K562 (cell line): ENCODE results near the gene NUP153. TPM values are rescaled to one million over a fixed set of nuclear protein-coding genes. Genes with fewer than 3 reads are reported as not detected.

Source experiments
- ATF7 ChIP-seq: fragments of 450-650 bp; IDR thresholded peaks from 2 replicates; pipeline ENCODE4 v1.7.1; 2014; ENCODE audit warnings: mild to moderate bottlenecking, moderate library complexity
- BDP1 ChIP-seq: IDR thresholded peaks from 3 replicates; pipeline ENCODE4 v1.6.1; 2011; ENCODE audit not compliant: insufficient read length, insufficient read depth
- CHD2 ChIP-seq: IDR thresholded peaks from 2 replicates; pipeline ENCODE4 v1.6.1; 2011; ENCODE audit warnings: low read depth, low read length
- HNRNPL ChIP-seq: fragments of 200-400 bp; formaldehyde crosslinking; IDR thresholded peaks from 2 replicates; pipeline ENCODE4 v1.6.1; 2017; ENCODE audit warnings: low read depth, mild to moderate bottlenecking, low read length
- ILF3 ChIP-seq: fragments of 450-650 bp; IDR thresholded peaks from 2 replicates; pipeline ENCODE4 v1.6.1; 2018; ENCODE audit warnings: antibody characterized with exemption, mild to moderate bottlenecking, moderate library complexity, borderline replicate concordance
- NR2C2 ChIP-seq, 2 experiments: fragments of 200-800 bp in 1 of 2; sonication (Bioruptor generic) in 1 of 2; sonication (generic) in 1 of 2; formaldehyde crosslinking in 1 of 2; IDR thresholded peaks; 2 replicates each; pipeline versions ENCODE4 v1.6.1 to v1.8.0; 2016 to 2022; ENCODE audit warnings: mild to moderate bottlenecking in 1 of 2, missing compliant biosample characterization in 1 of 2, missing genetic modification characterization in 1 of 2, missing genetic modification reagents in 1 of 2
- SLC30A9 ChIP-seq: fragments of 250-450 bp; sonication (Bioruptor Pico); IDR thresholded peaks from 2 replicates; pipeline ENCODE4 v1.8.0; 2022; ENCODE audit warnings: mild to moderate bottlenecking, moderate library complexity
- SMAD2 ChIP-seq: fragments of 150-350 bp; IDR thresholded peaks from 2 replicates; pipeline ENCODE4 v1.6.1; 2014; ENCODE audit warnings: low read depth, mild to moderate bottlenecking, low read length
- ZNF316 ChIP-seq: fragments of 450-650 bp; IDR thresholded peaks from 2 replicates; pipeline ENCODE4 v1.6.1; 2016
- ZNF586 ChIP-seq: fragments of 450-650 bp; formaldehyde crosslinking; conservative IDR thresholded peaks from 2 replicates; pipeline ENCODE4 v1.4.0; 2020; ENCODE audit warnings: mild to moderate bottlenecking, moderate library complexity
- polyA plus RNA-seq, 8 experiments: library from polyadenylated mRNA; depleted of rRNA in 4 of 8; stranded (reverse) in 5 of 8; unstranded in 3 of 8; fragments of >200 nt; fragmentation: Nextera tagmentation in 2 of 8; fragmentation: Illumina TruSeq in 1 of 8; extraction: Ambion mirVana in 2 of 8; extraction: Trizol in 1 of 8; gene quantifications; 2 replicates each; pipeline versions ENCODE4 v1.2.1 to v1.2.3, GENCODE V29; 2011 to 2014; ENCODE audit warnings: inconsistent platforms in 1 of 8, missing spikeins in 1 of 8
- total RNA-seq, 7 experiments: library from RNA; depleted of rRNA in 6 of 7; stranded (reverse); fragments of >200 nt in 6 of 7; fragmentation: Illumina TruSeq in 2 of 7; extraction: Trizol in 2 of 7; gene quantifications; 2 replicates each; pipeline versions ENCODE4 v1.2.1 to v1.2.3, GENCODE V29; 2011 to 2021; ENCODE audit warnings: low replicate concordance in 1 of 7
- TF ChIP-seq, protein P1 (sequence below): IDR thresholded peaks from 2 replicates; pipeline ENCODE4 v1.6.1; 2016; ENCODE audit warnings: missing genetic modification characterization, missing compliant biosample characterization
- TF ChIP-seq, protein P2 (sequence below): fragments of 450-650 bp; formaldehyde crosslinking; IDR thresholded peaks from 2 replicates; pipeline ENCODE4 v1.4.0; 2020; ENCODE audit warnings: mild to moderate bottlenecking, moderate library complexity
- TF ChIP-seq, protein P3 (sequence below): conservative IDR thresholded peaks from 2 replicates; pipeline ENCODE4 v1.6.1; 2011; ENCODE audit warnings: low read depth, mild to moderate bottlenecking, low read length; ENCODE audit not compliant: control insufficient read depth
- TF ChIP-seq, protein P4 (sequence below): fragments of 250-450 bp; sonication (Bioruptor Pico); IDR thresholded peaks from 2 replicates; pipeline ENCODE4 v1.5.0; 2021; ENCODE audit warnings: mild to moderate bottlenecking, borderline replicate concordance
- TF ChIP-seq, protein P5 (sequence below): fragments of 450-650 bp; IDR thresholded peaks from 2 replicates; pipeline ENCODE4 v1.7.1; 2018; ENCODE audit warnings: mild to moderate bottlenecking, low read depth; ENCODE audit not compliant: partially characterized antibody

Gene NUP153
- total and polyA plus RNA-seq, 9 of the 15 experiments (the other 6 are each of a cell fraction or from before 2014, with no cell fraction given): 21.9 to 110 (median 84.8) TPM

DNA sequence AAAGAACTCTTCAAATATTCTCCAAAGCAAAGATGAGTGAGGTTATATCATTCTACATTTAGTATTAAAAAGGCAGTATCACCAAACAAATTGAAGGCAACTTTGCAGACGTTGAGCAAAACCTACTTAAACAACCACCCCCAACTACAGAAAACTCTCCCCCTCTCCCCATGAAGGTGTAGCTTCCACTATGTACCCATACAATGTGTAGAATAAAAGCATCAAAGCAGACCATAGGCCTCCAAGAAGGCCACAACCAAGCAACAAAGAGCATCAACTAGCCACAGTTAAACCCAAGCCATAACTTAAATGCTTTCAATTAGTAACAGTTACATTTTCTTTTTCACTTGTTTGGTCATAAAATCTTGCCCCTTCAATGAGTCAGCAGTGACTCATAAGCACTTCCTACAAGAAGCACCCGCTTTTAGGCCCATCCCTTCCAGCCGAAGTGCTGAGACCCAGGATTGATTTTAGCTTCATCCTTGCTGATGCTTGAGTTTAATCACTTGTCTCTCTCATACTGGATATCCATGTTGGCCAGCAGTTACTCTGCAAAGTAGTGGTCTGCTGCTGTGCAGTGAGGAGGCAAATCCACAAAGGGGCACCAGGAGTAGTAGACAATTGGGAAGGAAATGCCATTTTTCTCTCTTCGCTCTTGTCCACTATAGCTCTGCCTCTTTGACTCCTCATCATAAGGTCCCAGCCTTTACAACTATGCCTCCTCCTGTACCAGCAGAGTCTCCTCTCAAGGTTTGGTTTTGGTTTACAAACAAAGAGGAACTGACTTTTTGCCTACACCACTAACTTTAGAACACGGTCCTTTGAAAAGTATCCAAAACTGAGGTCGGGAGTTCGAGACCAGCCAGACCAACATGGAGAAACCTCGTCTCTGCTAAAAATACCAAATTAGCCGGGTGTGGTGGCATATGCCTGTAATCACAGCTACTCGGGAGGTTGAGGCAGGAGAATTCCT, 8.4 kb upstream of the NUP153 start (continued):
- TF ChIP-seq SLC30A9 (no peak), ZNF586 (CRISPR knock-in tag) (no peak), ATF7 (peak; percentile 67), SMAD2 (no peak), HNRNPL (no peak), BDP1 (no peak), NR2C2 (CRISPR knock-in tag; IDR thresholded peaks at IDR 0.05) (no peak), NR2C2 (tag; IDR thresholded peaks at IDR 0.05) (peak; percentile 42; the same call in 1 of the 2 replicates), ILF3 (no peak), ZNF316 (peak; percentile 94), CHD2 (no peak)
- TF ChIP-seq, protein P1, sequence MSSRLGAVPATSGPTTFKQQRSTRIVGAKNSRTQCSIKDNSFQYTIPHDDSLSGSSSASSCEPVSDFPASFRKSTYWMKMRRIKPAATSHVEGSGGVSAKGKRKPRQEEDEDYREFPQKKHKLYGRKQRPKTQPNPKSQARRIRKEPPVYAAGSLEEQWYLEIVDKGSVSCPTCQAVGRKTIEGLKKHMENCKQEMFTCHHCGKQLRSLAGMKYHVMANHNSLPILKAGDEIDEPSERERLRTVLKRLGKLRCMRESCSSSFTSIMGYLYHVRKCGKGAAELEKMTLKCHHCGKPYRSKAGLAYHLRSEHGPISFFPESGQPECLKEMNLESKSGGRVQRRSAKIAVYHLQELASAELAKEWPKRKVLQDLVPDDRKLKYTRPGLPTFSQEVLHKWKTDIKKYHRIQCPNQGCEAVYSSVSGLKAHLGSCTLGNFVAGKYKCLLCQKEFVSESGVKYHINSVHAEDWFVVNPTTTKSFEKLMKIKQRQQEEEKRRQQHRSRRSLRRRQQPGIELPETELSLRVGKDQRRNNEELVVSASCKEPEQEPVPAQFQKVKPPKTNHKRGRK (tag): no peak
- TF ChIP-seq, protein P2, sequence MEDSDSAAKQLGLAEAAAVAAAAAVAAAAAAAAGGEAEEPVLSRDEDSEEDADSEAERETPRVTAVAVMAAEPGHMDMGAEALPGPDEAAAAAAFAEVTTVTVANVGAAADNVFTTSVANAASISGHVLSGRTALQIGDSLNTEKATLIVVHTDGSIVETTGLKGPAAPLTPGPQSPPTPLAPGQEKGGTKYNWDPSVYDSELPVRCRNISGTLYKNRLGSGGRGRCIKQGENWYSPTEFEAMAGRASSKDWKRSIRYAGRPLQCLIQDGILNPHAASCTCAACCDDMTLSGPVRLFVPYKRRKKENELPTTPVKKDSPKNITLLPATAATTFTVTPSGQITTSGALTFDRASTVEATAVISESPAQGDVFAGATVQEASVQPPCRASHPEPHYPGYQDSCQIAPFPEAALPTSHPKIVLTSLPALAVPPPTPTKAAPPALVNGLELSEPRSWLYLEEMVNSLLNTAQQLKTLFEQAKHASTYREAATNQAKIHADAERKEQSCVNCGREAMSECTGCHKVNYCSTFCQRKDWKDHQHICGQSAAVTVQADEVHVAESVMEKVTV (CRISPR knock-in tag): no peak
- TF ChIP-seq, protein P3, sequence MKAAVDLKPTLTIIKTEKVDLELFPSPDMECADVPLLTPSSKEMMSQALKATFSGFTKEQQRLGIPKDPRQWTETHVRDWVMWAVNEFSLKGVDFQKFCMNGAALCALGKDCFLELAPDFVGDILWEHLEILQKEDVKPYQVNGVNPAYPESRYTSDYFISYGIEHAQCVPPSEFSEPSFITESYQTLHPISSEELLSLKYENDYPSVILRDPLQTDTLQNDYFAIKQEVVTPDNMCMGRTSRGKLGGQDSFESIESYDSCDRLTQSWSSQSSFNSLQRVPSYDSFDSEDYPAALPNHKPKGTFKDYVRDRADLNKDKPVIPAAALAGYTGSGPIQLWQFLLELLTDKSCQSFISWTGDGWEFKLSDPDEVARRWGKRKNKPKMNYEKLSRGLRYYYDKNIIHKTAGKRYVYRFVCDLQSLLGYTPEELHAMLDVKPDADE: no peak
- TF ChIP-seq, protein P4, sequence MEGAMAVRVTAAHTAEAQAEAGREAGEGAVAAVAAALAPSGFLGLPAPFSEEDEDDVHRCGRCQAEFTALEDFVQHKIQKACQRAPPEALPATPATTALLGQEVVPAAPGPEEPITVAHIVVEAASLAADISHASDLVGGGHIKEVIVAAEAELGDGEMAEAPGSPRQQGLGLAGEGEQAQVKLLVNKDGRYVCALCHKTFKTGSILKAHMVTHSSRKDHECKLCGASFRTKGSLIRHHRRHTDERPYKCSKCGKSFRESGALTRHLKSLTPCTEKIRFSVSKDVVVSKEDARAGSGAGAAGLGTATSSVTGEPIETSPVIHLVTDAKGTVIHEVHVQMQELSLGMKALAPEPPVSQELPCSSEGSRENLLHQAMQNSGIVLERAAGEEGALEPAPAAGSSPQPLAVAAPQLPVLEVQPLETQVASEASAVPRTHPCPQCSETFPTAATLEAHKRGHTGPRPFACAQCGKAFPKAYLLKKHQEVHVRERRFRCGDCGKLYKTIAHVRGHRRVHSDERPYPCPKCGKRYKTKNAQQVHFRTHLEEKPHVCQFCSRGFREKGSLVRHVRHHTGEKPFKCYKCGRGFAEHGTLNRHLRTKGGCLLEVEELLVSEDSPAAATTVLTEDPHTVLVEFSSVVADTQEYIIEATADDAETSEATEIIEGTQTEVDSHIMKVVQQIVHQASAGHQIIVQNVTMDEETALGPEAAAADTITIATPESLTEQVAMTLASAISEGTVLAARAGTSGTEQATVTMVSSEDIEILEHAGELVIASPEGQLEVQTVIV (CRISPR knock-in tag): no peak
- TF ChIP-seq, protein P5, sequence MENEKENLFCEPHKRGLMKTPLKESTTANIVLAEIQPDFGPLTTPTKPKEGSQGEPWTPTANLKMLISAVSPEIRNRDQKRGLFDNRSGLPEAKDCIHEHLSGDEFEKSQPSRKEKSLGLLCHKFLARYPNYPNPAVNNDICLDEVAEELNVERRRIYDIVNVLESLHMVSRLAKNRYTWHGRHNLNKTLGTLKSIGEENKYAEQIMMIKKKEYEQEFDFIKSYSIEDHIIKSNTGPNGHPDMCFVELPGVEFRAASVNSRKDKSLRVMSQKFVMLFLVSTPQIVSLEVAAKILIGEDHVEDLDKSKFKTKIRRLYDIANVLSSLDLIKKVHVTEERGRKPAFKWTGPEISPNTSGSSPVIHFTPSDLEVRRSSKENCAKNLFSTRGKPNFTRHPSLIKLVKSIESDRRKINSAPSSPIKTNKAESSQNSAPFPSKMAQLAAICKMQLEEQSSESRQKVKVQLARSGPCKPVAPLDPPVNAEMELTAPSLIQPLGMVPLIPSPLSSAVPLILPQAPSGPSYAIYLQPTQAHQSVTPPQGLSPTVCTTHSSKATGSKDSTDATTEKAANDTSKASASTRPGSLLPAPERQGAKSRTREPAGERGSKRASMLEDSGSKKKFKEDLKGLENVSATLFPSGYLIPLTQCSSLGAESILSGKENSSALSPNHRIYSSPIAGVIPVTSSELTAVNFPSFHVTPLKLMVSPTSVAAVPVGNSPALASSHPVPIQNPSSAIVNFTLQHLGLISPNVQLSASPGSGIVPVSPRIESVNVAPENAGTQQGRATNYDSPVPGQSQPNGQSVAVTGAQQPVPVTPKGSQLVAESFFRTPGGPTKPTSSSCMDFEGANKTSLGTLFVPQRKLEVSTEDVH: peak; percentile 53
